ENCODE results near the gene DDX21.
"Not testable (repeated sequence)": the region's sequence is repeated elsewhere in the genome, so short reads cannot be mapped to it uniquely, and the experiment has no call there.

The DDX21 gene

GRCh38 chr10:68988530-68989316 lies 32.8 kb downstream of the DDX21 start, which contains the start of gene KIFBP:
TSS of gene KIFBP (plus strand) at chr10:68988803. CDS start at chr10:68988833, 30 bp downstream.
- DNase-seq = peak; percentile 87 to 88

DNA sequence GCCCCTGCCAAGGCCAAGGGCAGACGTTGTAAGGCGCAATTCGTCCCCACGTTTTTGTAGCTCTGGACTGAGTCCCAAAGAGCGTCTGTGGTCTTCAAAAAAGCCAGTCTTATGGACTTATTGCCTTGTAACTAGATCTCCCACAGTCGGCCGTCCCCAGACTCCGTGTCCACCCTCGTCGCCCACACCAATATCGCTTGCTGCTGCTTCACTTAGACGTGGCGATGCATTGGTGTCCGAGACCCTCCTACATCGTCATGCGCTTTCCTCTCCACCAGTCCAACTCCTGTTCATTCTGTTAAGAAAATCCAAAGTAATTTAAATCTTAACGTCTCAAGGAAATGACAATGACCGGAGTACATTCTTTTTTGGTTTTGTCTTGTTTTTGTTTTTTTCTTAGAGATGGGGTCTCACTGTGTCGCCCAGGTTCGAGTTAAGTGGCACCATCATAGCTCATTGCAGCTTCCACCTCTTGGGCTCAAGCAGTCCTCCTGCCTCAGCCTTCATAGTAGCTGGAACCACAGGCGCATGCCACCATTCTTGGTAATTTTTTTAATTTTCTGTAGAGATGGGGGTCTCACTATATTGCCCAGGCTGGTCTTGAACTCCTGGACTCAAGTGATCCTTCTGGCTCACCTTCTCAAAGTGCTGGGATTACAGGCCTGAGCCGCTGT lies 33.5 kb downstream of the DDX21 start:
- no peak for DNase-seq

DNA sequence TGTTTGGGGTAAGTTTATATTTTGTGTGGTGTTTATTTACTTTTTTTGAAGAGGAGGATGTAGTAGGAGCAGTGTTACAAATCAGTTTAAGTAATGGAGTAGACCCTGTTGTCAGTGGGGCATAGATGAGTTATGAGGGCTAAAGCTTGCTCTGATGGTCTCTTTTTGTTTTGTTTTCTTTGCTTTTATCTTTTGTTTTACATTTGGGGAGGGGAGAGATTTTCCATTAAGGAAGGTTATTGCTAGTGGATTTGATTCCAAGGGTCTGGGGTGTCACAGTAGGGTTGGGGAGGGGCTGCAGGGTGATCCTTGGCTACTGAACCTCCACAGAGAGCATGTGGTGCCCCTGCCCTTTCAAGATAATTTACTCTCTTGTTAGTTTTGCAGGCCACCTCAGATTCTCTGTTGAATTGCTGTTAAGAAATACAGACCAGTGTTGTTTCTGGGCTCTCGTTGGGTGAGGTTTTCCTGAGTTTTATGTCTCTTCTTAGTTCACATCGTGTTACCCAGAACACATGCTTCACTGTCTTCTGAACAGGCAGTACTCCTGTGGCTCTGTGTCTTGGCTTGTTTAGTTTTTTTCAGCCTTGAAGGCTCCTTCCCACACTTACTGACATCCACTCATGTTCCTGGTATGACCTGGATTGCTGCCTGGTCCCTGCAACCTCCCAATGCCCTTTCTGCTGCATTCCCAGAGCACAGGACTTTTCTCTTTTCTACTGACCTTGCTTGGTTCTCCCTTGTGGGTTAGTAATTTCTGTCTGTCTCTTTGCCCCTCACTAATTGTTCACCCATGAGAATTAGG lies 36.9 kb downstream of the DDX21 start:
- no peak for DNase-seq

GRCh38 chr10:68997211-68997610 lies 41.2 kb downstream of the DDX21 start:
- DNase-seq = no peak

DNA sequence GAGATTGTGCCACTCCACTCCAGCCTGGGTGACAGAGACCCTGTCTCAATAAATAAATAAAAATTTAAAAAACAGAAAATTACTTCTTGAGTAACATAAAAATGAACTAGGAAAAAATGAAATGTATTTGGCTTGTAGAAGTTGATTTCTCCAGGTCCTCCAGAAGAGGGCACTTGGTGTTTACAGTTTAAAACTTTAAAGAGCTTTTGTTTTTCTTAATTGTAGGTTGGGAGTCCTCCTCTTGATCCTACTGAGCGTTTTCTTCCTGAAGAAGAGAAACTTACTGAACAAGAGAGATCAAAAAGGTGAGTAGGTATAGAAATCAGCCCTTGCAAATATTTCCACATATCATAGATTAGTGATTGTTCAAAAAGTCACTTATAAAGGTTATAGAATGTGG lies 48.9 kb downstream of the DDX21 start:
- DNase-seq = no peak

GRCh38 chr10:69005704-69006485 lies 49.9 kb downstream of the DDX21 start:
- DNase-seq = no peak

GRCh38 chr10:69007260-69007659 lies 51.3 kb downstream of the DDX21 start:
- no peak for DNase-seq

- no peak for DNase-seq
Measured at GRCh38 chr10:69009360-69009759, 53.4 kb downstream of the DDX21 start.

GRCh38 chr10:69010151-69010640 lies 54.2 kb downstream of the DDX21 start:
- DNase-seq = no peak

DNA sequence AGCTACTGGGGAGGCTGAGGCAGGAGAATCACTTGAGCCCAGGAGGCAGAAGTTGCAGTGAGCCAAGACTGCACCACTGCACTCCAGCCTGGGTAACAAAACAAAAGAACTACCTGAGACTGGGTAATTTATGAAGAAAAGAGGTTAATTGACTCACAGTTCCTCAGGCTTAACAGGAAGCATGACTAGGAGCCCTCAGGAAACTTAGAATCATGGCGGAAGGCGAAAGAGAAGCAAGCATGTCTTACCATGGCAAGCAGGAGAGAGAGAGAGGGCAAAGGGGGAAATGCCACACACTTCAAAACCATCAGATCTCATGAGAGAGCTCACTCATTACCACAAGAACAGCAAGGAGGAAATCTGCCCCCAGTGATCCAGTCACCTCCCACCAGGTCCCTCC lies 56.8 kb downstream of the DDX21 start:
- DNase-seq = not testable (repeated sequence)

- no peak for DNase-seq
Measured at GRCh38 chr10:69014171-69014570, 58.2 kb downstream of the DDX21 start.

DNA sequence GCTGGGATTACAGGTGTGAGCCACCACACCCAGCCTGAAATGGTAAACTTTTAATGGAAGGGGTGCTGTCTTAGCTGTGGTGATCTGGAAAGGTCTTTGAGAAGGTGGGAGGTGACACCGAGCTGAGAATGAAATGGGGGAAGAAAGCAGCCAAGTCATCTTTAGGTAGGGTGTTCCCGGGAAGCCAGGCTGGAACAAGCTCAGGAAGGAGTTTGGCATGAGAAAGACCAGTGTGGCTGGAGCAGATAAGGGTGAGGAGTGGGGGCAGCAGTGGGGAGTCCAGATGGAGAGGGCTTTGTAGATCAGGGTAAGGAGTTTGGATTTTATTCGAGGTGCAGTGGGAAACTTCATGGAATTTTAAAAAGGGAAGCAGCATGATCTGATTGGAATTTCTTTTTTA lies 62.6 kb downstream of the DDX21 start:
- DNase-seq = no peak

GRCh38 chr10:69022611-69023010 lies 66.6 kb downstream of the DDX21 start:
- DNase-seq = no peak

GRCh38 chr10:69025370-69025896 lies 69.5 kb downstream of the DDX21 start:
- DNase-seq = no peak

- DNase-seq = no peak
Measured at GRCh38 chr10:69033256-69033655, 77.3 kb downstream of the DDX21 start.

Measured in SHP77 (cell line).